GM21723 (cell line): ENCODE data around the gene SLCO2B1.
A peak's percentile ranks its signal among the peaks of the same experiment; 100 is the strongest.

Experiments
- ATAC-seq: cut with Tn5 transposase; IDR thresholded peaks from one replicate; pipeline ENCODE4 v1.9.1; 2021; ENCODE audit warnings: mild to moderate bottlenecking, moderate library complexity; ENCODE audit not compliant: unreplicated experiment

Gene SLCO2B1

DNA sequence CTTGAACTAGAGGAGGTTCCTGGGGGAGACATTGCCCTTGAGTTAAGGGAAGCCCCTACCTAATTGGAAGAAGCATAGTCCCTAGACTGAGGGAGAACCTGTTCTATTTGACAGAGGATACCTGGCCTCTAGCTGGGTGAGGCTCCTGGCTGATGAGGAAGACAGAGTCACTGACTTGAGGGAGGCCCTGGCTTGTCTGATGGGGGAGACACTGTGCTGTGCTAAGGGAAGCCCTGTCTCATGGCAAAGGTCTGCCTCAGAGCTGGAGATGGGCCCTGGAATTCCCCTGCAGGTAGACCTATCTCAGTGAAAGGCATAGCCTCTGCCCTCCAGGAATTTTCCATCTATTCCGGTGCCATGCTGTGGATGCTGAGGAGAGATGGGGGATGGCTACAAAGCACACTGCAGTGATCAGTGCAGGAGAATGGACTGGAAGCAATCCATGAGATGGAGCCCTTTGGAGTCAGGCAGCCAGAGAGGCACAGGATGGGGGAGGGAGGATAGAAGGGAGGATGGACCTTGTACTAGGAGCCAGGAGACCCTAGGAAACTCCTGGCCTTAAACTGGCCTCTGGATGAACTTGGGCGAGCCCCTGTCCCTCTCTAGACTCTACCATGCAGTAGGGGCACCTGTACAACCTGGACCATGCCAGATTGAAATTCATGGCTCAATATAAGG is 39.9 kb downstream of the SLCO2B1 start:
- no peak for ATAC-seq

DNA sequence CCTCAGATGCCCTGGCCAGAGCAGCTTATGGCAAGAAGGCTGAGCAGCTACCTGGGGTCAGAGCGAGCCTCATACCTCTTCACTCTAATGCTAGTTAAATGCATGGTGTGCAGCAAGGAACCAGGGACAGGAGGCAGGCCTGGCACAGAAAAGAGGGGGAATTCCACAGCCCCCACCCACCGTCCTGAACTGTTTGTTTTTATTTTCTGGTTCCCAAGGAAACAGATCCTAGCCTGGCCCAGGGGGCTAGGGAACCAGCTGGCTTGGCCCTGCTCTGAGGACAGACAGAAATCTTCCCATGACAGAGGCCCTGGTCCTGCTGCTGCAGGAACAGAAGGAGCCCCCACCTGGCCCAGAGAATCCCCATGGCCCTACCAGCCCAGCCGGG is 40.4 kb downstream of the SLCO2B1 start:
- no peak for ATAC-seq

DNA sequence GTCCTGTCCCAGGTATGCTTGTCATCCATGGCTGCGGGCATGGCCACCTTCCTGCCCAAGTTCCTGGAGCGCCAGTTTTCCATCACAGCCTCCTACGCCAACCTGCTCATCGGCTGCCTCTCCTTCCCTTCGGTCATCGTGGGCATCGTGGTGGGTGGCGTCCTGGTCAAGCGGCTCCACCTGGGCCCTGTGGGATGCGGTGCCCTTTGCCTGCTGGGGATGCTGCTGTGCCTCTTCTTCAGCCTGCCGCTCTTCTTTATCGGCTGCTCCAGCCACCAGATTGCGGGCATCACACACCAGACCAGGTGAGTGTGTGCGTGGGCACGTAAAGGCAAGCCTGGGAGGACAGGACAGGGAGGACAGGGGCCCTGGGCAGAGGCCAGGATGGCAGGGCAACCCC is 42.4 kb downstream of the SLCO2B1 start:
- no peak for ATAC-seq

DNA sequence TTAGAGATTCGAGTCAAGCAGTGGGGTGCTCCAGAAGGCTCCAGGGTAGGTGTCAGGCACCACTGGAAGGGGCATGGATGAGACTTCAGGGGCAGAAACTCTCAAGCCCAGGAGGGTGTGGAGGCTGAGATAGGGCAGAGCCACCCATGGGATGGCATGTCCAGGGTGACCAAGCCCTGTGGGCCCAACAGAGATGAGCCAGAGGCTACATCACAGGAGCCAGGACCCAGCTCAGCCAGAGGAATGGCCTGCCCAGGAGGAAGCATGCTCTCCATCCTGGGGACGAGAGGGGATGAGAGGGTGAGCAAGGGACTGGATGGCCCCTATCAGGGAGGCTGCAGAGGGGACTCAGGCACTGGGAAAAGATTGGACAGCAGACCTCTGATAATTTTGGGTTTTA is 42.8 kb downstream of the SLCO2B1 start:
- no peak for ATAC-seq

DNA sequence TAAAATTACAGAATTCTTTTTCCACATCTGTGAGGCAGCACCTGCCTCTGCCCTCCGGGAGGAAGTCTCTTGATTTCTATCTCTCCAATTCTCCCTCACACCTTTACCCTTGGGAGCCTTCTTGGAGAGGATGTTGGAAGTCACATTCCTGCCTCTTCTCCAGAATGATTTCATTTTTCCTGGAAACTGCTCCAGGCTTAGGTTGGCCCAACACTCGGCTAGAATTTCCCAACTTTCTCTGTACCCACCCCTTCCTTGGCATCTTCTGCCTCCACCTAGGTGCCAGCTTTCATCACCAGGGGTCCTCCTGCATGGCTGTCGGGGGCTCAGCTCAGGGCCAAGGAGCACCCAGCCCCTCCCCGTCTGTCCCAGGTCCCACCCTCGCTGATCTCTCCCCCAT is 43.2 kb downstream of the SLCO2B1 start:
- ATAC-seq: no peak

DNA sequence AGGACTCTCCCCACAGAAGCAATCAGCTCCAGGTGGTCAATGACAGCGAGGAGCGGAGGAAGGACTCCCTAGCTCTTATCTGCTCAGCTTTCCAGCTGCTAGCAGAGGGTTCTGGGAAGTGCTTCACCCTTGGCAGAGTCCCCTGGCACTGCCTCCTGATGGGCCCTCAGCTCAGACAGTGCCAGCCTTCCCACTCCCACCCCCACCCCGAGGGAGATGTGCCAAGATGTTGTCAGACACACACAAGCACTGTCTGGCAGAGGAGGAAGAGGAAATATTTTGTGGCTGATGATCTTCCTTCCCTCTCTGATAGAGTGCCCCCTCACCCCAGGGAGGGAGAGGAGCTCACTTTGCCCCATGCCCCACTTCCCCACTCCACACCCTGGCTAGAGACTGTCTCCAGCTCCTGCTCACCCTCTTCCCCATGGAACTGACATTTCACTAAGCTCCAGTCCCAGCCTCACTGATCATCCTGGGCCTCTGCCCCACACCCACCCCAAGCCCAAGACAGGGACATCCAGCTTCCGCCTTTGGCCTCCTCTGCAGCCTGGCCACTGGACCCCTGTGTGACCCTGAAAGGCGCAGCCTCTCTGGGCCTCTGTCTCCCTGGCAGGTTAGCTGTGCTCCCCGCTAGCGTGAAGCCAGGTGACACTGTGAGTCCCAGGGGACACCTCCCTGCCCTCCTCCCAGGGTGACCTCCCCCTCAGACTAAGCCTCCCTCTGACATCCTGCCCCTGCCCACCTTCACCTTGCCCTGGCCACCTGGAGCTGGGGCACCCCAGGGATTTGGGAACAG is 44.5 kb downstream of the SLCO2B1 start:
- no peak for ATAC-seq

DNA sequence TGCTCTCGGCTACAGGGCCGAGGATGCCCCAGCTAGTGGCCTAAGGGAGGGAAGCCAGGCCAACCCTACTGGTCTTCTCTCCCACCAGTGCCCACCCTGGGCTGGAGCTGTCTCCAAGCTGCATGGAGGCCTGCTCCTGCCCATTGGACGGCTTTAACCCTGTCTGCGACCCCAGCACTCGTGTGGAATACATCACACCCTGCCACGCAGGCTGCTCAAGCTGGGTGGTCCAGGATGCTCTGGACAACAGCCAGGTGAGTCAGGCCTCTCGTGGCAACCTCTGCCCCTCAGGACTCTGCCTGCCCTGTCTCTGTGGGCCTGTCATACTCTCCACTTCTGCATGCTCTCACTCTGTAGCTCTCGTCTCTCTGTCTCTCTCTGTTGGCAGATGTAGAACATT is 45.5 kb downstream of the SLCO2B1 start:
- ATAC-seq: no peak

DNA sequence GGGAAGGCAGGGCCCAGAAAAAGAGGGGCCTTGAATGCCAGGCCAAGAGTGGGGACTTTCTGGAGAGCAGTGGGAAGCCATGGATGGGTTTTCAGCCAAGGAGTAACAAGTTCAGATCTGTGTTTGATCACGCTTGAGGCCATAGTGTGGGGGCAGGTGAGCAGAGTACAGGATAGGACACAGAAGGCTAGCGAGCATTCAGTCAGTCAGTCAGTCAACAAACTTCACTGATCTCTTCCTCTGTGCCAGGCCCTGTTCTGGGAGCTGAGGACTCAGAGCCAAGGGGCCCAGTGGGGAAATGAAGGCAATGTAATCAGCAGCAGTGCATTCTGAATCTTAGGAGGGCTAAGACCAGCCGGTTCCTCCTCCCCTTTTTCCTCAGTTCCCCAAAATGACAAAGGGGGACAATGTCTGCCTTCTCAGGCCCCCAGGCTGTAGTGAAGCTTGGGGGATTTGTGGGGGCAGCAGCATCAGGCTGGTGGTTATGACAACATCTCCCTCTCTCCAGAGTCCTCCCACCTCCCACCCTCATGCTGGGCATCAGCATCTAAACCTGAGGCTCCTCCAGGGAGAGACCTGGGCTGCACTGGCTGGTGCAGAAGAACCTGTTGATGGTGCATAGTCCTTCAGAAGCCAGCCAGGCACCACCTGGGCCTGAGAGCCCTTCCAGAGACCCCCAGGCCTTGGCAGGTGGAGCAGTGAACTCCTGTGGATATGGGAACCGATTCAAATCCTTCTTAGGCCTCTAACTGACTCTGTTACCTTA is 46.8 kb downstream of the SLCO2B1 start:
- ATAC-seq: no peak

DNA sequence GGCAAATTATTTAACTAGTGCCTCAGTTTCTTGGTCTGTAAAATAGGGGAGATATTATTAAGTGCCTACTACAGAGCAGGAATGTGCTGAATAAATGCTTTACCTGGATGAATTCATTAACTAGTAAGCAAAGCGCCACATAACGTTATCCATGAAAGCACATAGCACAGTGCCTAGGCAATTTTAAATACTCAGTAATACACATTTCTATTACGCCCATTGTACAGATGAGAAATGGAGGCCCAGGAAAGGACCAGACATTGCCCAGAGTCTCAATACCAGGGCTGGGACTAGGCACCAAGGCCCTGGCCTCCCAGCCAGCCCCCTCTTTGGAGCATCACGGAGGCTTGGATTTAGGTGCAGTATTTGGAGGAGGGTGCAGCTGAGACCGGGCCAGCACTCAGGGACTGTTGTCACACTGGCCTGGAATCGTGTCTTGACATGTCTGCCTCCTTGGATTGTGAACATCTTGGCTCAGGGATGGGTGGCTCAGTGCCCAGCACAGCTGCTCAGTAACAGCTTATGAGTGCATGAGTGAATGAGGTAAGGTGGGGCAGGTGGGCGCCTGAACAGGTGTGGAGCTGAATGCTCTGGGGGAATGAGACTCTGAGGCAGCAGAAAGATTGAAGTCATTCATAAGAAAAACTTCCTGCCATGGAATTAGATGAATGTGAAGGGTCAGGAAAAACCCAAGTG is 47.5 kb downstream of the SLCO2B1 start:
- ATAC-seq: no peak

DNA sequence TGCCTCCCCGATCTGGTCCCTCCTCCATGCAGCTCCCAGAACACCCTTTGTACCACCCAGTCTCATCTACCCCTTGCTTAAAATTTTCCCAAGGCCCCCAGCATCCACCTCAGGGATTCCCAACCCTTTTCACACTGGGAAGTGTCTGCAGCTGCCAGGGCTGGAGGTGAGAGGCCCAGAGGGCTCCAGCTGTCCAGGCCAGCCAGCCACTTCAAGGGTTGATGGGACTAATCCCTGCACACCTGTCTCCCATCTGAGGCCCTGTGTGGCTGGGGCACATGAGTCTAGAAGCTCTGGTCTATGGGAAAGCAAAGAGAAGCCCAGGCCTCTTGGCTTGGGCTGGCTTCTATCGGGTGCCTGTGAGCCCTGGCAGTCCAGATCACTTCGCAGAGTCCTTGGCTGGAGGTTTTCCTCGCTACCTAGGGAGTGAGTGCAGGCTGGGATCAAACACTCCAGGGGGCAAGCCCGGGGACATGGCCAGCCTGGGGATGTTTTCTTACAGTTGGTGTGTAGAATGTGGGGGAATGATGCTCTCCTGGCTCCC is 48.6 kb downstream of the SLCO2B1 start:
- no peak for ATAC-seq

DNA sequence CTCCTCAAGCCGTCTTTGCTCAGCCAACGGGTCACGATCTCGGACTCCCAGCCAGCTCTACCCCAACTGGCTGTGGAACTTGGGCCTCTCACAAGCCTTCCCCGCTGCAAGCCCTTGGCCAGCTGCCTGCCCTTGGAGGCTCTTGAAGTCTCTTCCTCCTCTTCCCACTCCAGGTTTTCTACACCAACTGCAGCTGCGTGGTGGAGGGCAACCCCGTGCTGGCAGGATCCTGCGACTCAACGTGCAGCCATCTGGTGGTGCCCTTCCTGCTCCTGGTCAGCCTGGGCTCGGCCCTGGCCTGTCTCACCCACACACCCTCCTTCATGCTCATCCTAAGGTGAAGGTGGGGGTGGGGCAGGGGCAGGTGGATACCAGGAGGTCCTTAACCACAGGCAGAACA is 49.1 kb downstream of the SLCO2B1 start:
- ATAC-seq: no peak

DNA sequence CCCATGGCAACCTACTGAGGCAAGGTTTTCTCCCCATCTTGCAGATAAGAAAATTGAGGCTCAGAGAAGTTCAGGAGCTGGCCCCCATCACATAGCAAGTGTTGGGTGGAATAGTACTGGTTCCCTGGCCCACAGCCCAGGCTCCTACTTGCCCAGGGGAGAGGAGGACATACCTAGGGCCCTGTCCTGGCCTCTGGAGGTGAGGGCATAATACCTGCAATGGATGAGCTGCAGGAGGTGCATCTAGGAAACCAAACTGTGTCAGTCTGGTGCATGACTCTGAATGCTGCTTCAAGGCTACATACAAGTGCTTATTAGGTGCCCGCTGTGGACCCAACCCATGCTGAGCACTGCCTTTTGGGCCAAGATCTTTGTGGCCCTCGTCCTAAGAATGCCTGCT is 49.6 kb downstream of the SLCO2B1 start:
- ATAC-seq: no peak

DNA sequence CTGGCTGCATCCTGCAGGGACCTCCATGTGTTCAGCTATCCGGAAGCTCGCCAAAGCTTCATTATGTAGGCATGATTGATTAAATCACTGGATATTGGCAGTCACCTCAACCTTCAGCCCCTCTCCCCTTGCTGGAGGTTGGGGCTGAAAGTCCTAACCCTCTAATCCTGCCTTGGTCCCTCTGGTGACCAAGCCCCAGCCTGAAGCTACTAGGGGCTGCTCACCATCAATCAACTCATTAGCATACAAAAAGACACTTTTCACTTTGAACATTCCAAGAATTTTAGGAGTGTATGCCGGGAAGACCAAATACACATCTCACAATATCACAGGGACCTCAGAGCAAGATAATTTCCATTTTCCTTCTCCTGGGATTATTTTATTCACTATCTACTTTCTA is 50.9 kb downstream of the SLCO2B1 start:
- no peak for ATAC-seq

DNA sequence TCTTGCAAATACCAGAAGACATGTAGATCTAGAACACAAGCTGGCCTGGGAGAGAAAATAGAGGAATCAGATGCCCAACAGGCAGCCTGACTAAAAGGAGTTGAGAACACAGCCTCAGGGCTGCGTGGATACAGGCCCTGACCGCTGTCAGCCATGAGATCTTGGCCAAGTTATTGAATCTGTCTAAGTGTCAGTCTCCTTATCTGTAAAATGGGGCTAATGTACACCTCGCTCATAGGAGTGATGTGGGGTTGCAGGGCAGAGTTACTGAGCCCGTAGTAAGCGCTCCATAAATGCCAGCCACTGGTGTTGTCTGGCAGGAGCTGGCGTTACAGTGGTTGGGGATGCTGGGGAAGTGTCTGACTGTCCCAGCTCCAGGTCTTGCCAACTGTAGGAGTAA is 51.3 kb downstream of the SLCO2B1 start:
- ATAC-seq: no peak

DNA sequence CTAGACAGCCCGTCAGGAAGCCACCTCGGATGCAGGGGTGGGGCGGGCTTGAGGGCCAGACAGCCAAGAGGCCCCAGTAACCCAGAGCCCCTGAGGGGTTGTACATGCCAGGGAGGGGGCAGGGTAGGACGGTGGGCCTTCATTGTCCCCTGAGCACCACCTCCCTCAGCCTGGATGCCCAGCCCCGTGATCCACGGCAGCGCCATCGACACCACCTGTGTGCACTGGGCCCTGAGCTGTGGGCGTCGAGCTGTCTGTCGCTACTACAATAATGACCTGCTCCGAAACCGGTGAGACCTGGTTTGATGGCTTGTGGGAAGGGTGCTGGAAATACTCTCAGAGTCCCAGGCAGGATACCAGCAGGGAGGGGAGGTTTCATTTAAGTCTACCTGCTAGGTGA is 52.2 kb downstream of the SLCO2B1 start:
- ATAC-seq: no peak

DNA sequence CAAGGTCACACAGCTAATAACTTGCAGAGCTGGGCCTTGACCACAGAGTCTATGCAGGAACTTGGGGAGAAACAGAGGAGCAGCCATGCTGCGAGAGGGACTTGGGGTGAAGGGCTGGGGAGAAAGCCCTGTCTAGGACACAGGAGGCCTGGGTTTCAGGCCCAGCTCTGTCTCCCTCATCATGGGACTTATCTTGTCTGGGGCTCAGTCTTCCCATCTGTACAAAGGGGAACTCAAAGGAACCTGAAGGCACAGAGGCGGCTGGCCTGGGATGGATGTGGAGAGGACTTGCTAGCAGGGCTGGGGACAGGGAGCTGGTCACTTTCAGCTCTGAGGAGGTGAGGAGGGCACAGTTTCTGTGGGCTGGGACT is 52.7 kb downstream of the SLCO2B1 start:
- no peak for ATAC-seq

DNA sequence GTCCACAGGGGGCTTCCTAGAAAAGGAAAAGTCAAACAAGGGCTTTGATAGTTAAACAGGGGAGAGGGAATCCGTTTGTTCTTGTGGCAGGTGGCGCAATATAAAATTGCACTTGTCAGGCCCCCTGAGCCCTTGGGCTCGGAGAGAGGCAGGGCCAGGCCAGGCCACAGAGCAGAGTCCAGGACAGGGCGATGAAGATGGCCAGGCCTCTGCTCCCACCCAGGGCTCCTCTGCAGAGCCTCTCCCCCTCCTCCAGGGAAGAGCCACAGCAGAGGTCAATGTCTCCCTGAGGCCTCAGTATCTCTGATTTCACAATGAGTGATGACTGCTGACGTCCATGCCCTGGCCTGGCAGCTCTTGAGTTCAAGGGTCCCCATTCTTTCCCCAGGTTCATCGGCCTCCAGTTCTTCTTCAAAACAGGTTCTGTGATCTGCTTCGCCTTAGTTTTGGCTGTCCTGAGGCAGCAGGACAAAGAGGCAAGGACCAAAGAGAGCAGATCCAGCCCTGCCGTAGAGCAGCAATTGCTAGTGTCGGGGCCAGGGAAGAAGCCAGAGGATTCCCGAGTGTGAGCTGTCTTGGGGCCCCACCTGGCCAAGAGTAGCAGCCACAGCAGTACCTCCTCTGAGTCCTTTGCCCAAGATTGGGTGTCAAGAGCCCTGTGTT is 53.2 kb downstream of the SLCO2B1 start:
- no peak for ATAC-seq

DNA sequence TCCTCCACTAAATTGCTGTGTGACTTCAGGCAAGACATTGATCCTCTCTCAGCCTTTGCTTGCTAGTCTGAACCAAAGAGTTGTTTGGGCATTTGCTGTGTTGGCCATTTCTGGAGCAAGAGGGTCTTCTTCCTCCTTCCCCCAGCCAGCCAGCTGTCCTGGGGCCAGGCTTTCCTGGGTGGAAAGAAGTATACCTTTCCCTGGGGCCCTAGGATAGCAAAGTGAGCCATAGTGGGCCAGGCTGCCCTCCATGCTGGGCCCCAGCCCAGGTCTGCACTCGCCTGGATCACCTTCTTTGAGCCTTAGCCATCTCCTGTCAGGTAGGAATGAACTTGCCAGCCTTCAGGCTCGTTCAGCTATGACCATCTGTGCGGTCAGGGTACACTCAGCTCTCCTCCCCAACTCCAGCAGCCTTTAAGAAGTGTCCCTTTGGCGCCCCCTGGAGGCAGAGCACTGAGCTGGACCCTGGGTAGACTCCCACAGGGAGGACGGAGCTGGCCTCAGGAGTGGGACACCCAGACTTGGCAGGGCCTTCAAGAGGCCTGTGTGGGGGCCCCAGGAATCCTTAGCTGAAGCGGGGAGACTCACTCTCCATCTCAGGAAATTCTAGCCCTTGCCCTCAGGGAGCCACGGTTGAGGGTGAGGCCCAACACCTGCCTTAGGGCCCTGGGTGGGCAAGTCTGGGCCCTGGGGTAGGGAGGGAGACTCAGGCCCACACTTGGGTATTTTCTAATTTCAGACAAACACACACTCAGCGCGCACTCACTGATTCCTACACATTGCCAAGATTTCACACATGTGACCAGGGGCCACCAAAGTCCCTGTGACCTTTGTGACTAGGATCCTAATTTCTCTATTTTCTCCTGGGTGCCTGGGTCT is 54.0 kb downstream of the SLCO2B1 start:
- ATAC-seq: peak; percentile 62

DNA sequence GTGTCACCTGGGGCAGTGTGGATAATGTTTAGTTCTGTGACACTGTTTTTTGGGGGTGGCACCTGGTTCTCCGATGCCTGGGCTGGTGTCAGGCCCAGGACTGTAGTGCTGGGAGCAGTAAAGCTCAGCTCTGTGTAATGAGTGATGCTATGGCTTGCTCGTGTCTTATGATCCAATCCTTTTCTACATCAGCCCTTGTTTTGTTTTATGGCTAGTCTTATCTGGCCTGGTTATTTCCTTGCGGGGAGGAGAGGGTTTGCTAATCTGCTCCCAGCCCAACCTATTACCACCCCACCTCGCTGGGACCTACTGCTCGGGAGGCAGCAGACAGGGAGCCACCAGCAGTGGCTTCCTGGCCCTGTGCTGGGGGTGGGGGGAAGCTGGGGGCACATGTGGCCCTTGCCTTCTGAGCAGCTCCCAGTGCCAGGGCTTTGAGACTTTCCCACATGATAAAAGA is 54.7 kb downstream of the SLCO2B1 start:
- no peak for ATAC-seq

DNA sequence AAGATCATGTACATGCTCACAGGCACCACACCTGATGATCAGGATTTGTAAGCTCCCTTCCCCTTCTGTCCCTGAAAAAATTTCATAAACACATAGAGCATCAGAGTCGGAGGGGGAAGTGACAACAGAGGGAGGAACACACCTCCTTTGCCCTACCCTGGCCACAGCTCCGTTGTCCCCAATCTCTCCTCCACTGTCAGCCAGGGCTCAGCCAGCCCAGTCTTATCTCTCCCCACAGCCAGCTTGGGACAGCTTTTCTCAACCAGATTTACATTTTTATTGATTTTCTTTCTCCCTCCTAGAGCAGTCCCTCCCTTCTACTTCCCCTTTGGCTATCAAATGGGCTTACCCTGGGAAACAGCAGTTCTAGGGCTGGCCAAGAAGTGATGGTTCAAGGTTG is 57.5 kb downstream of the SLCO2B1 start:
- ATAC-seq: no peak
